MV-4-11 (cell line): ENCODE results near the gene PRG3.

Experiments
- DNase-seq: peaks from one replicate; lab custom pipeline; 2025; lab: John Stamatoyannopoulos, UW

PRG3 gene

DNA sequence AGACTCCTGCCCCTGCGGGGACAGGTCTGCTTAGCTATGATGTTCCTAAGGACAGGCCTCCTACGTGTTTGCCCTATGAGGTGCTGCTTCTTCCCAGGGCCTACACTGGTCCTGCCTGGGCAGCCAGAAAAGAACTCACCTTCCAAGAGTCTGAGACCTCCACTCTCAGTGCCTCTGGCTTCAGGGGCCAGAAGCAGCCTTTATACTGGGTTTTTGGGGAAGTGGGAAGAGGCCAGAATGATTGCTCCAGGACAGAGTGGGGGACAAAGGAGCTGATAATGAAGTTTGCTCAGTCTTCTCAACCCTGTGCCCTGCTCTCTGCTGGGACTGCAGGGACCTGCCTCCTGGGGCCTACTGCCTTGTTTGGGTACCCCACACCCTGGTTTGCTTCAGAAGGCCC is at the start of gene PRG3:
Gene PRG3, minus strand, starts transcription at position 176 of the 400 bp plus-strand sequence. CDS start 442 bp downstream, outside the sequence.
- DNase-seq, result no peak

DNA sequence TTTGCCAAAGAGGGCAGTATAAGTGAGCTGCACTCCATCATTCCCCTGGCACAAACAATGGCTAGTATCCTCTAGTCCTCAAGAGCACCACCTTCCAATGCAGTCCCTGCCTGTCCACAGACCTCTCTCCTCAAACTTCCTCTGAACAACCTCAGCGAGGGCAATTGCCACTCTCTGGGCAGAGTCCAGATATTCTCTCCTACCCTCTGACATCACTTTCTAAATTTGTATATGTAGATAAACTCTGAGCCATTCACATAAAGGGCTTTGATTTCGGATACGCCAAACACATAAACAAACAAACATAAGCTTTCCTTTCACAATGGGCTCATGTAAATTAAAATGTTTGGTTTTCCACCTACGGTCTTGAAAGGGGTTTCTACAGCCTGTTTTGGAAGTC is 49.0 kb upstream of the PRG3 start:
- DNase-seq, result no peak

GRCh38 chr11:57428643-57429042 is 47.7 kb upstream of the PRG3 start:
- no peak for DNase-seq

- no peak for DNase-seq
These were observed 46.8 kb upstream of the PRG3 start for GRCh38 chr11:57427727-57428082.

DNA sequence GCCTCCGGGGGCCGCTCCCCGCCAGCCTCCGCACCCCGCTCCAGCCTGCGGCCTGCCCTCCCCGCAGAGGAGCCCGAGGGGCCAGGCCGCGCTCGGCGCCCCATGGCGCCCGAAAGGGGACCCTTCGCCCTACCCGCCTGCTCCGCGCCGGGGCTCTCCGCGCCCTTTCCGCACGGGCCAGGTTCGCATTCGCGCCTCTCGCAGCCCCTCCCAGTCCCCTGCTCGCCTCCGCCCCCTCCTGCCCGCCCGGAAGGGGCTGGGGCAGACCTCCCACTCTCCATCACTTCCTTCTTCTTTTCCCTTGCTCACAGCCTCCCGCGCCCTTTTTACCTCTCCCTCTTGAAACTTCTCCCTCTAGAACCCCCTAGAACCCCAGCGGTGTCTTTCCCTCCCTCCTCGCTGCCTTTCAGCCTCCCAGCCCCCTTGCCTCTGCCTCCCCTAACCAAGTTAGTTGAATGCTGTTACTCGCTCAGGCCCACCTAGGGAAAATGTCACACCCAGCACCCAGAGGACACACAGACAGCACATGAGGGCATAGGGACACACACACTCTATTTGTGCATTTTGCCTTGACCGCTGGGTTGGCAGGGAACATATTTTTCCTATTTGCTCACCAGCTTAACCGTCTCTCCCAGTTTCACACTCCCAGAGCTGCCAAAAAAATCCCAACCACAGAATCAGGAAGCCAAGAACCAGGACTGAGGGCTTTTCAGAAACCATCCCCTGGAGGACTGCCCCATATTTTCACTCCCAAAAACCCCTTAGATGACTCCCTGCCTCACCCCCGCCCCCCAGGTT is 46.2 kb upstream of the PRG3 start, which contains the start of gene SLC43A3:
Gene SLC43A3, minus strand, starts transcription at position 193 of the 798 bp plus-strand sequence. CDS start 949 bp downstream, outside the sequence.
- peak; percentile 85 for DNase-seq

- DNase-seq, result no peak
These were observed 45.5 kb upstream of the PRG3 start for GRCh38 chr11:57426439-57426928.

DNA sequence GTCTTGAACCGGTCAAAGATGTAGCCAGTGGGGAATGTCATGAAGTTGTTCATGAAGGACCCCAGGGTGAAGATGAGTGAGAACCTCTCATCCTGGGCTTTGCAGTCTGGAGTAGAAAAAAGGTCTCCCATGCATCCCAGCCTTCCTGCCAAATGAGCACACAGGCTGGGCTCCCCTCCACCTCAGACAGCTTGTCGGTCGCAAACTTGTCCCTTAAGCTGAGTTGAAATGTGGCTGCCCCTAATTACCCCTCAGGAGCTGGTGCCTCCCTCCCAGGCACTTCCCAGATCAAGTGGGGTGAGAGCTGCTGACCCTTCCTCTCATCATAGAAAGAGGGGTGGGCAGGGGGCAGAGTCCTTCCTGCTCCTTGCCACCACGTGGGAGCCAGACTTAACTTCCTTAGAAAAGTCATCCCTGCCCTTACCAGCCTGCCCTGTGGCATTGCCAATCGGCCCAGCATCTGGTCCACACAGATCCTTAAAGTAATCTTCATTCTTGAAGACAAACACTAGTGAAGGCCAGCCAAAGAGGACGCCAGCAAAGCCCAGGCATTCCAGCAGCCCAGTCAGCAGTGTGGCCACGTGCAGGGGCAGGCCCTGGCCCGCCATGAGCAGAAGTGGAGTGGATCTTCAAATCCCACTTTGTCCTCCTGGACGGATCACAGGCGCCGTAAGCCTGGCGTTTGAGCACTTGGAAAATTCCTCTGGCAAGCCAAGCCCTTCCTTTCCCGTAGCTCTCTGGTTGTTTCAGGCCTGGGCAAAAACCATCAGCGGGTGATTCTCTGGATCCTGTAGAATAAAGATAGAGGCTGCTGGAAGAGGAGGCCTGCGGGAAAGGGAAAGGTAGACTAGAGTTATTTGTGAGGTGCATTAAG is 44.9 kb upstream of the PRG3 start:
- no peak for DNase-seq

GRCh38 chr11:57424792-57425564 is 44.0 kb upstream of the PRG3 start:
- peak; percentile 97 for DNase-seq

- DNase-seq, result no peak
These were observed 43.3 kb upstream of the PRG3 start for GRCh38 chr11:57424137-57424791.

GRCh38 chr11:57422669-57423068 is 41.7 kb upstream of the PRG3 start:
- no peak for DNase-seq

DNA sequence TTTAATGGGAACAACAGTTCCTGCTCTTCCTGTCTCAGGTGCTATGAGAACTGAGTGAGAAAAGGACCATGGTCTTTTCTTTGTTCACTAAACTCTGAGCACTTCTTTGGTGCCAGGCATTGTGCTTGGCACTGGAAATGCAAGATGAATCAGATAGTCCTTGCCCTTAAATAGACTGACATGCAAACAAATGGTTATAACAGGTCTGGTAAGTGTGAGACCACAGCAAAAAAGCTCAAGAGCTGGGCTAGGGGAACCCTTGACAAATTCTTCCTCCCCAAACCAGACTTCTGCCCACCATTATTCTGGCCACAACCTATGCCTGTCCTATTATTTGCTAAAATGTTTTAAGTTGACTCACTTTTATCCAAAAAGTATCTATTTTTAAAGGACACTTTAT is 40.9 kb upstream of the PRG3 start:
- no peak for DNase-seq

- no peak for DNase-seq
These were observed 40.1 kb upstream of the PRG3 start for GRCh38 chr11:57421066-57421465.

GRCh38 chr11:57419146-57419545 is 38.2 kb upstream of the PRG3 start:
- DNase-seq, result no peak

- DNase-seq, result no peak
These were observed 37.2 kb upstream of the PRG3 start for GRCh38 chr11:57418131-57418530.

DNA sequence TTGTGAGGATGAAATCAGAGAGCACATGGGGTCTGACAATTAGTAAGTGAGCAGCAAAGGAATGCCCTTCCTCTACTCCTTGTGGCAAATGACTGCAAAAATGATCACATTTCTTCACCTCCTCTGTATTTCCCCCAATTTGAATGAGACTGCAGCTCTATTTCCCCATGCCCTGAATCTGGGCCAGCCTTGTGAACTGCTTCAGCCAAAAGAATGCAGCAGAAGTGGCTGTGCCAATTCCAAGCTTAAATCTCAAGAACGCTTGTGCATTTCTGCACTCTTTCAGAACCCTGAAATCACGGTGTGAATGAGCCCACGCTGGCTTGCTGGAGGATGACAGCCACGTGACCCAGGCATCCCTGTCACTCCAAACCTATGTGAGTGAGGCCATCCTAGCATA is 36.1 kb upstream of the PRG3 start:
- DNase-seq, result no peak

DNA sequence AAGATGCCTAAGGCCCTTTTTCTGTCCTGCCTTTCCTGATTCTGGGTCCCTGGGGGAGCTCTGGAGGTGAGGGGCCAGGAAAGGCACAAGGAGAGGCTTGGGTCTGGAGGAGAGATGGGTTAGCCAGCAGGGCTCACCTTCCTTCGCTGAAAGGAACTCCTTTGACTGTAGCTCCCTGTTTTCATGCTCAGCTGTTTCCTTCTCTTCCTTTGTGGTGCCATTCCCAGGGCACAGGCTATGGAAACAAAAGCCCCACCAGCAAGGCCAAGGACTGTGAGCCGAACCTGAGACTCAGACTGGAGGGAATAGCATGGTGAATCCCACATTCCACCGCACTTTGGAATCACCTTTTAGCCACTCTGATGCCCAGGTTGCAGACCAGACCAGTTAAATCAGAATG is 35.5 kb upstream of the PRG3 start:
- no peak for DNase-seq

DNA sequence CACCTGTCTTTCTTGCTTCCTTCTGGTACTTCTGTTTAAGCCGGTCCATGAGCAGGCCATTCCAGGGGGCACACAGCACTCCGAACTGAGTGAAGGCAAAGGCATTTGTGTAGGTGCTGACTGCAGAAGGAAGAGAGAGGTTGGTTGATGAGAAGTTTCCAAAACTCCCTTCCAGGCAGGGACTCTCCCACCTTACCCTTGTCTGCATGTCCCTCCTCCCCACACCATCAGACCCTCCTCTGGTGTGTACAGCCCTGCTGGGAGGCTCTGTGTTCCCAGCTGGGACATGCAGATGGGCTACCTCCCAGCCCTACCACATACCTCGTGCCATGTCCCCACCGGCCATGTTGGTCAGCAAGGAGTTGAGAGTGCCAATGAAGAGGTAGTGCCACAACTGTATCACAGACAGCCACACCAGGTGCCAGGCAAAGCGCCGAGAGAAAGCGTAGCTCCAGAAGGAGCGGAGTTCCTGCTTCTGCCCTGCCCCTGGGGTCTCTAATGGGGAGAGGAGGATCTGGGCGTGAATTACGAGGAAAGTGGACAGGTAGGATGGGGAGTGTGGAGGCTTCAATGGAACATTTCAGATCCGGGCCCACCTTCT is 33.8 kb upstream of the PRG3 start:
- DNase-seq, result no peak

- DNase-seq, result no peak
These were observed 32.7 kb upstream of the PRG3 start for GRCh38 chr11:57413681-57414080.

DNA sequence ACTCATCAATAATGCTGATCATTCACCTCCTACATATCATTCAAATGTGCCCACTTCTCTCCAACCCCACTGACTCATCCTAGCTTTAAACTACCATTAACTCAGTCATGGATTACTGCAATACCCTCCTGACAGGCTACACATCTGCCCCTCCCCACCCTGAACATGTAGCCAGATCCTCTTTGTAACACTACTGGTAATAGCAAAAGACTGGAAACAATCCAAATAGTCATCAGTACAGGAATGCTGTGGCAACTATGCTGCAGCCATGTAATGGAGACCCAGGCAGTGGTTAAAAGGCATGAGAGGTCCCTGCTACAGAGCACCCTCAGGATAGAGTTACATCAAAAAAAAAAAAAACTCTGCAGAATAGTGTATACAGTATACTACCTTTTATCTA is 29.3 kb upstream of the PRG3 start:
- peak; percentile 45 for DNase-seq

- DNase-seq, result no peak
These were observed 28.6 kb upstream of the PRG3 start for GRCh38 chr11:57409321-57410100.
